IMR-90 (cell line): ENCODE data around the gene TMPRSS9. TPM values are rescaled to one million over a fixed set of nuclear protein-coding genes. Genes with fewer than 3 reads are reported as not detected.

Experiments used
- microRNA-seq, 2 experiments: library from miRNA; stranded (forward) in 1 of 2; unstranded in 1 of 2; fragments of 10-50 nt in 1 of 2; fragments of <30 nt in 1 of 2; gene quantifications in 1 of 2; microRNA quantifications in 1 of 2; one replicate each; pipeline versions ENCODE3 to v1.1.0; 2013 to 2020; ENCODE audit not compliant: insufficient read depth in 1 of 2, insufficient read length in 1 of 2, unreplicated experiment in 1 of 2
- polyA plus RNA-seq, 3 experiments: library from polyadenylated mRNA; depleted of rRNA; stranded (reverse); fragments of >200 nt; gene quantifications; 2 replicates each; pipeline ENCODE4 v1.2.3, GENCODE V29; 2012; ENCODE audit warnings: low replicate concordance in 1 of 3
- total RNA-seq: library from RNA; depleted of rRNA; stranded (reverse); fragments of >200 nt; gene quantifications from 2 replicates; pipeline ENCODE4 v1.2.3, GENCODE V29; 2012; rRNA removed

The TMPRSS9 gene
- total and polyA plus RNA-seq, 2 of the 4 experiments (the other 2 are of a cell fraction) = not detected

Small RNA genes lying within 50 kb of the gene (microRNA-seq; reads per million reads assigned to microRNA genes)
- gene MIR7108 (ENCODE audit: unreplicated experiment) = not detected

Other genes starting within 250 kb of the TMPRSS9 start
- 75.3 and 76.1 TPM in 2 replicates for gene AP3D1, start 208.7 kb upstream of the TMPRSS9 start, total RNA-seq
- 129 and 132 TPM in 2 replicates for gene AP3D1, start 208.7 kb upstream of the TMPRSS9 start, polyA plus RNA-seq (2012; rRNA removed)
- 2.5 TPM in 2 replicates for gene DOT1L, start 196.3 kb upstream of the TMPRSS9 start, total RNA-seq
- gene DOT1L, start 196.3 kb upstream of the TMPRSS9 start, polyA plus RNA-seq (2012; rRNA removed) = 12.6 and 22.0 TPM in 2 replicates
- 31.7 and 33.1 TPM in 2 replicates for gene PLEKHJ1, start 123.9 kb upstream of the TMPRSS9 start, total RNA-seq
- 62.8 and 69.8 TPM in 2 replicates for gene PLEKHJ1, start 123.9 kb upstream of the TMPRSS9 start, polyA plus RNA-seq (2012; rRNA removed)
- 4.8 and 7.5 TPM in 2 replicates for gene SF3A2, start 123.4 kb upstream of the TMPRSS9 start, total RNA-seq
- gene SF3A2, start 123.4 kb upstream of the TMPRSS9 start, polyA plus RNA-seq (2012; rRNA removed) = 29.8 and 34.5 TPM in 2 replicates
- under 0.01 TPM in 1 of 2 replicates, not detected in the other for gene AMH, start 110.9 kb upstream of the TMPRSS9 start, total RNA-seq
- 0.86 and 1.5 TPM in 2 replicates for gene AMH, start 110.9 kb upstream of the TMPRSS9 start, polyA plus RNA-seq (2012; rRNA removed)
- gene JSRP1, start 103.8 kb upstream of the TMPRSS9 start, total RNA-seq = not detected in 2 replicates
- not detected in 2 replicates for gene JSRP1, start 103.8 kb upstream of the TMPRSS9 start, polyA plus RNA-seq (2012; rRNA removed)
- under 0.01 TPM in 1 of 2 replicates, not detected in the other for gene PEAK3, start 78.1 kb upstream of the TMPRSS9 start, total RNA-seq
- gene PEAK3, start 78.1 kb upstream of the TMPRSS9 start, polyA plus RNA-seq (2012; rRNA removed) = 0.09 and 0.19 TPM in 2 replicates
- not detected in 2 replicates for gene LINGO3, start 52.1 kb upstream of the TMPRSS9 start, total RNA-seq
- gene LINGO3, start 52.1 kb upstream of the TMPRSS9 start, polyA plus RNA-seq (2012; rRNA removed) = not detected in 2 replicates
- gene LSM7, start 31.7 kb upstream of the TMPRSS9 start, total RNA-seq = 145 and 200 TPM in 2 replicates
- gene LSM7, start 31.7 kb upstream of the TMPRSS9 start, polyA plus RNA-seq (2012; rRNA removed) = 544 and 708 TPM in 2 replicates
- 3.4 and 4.2 TPM in 2 replicates for gene SPPL2B, start 31.6 kb upstream of the TMPRSS9 start, total RNA-seq
- 45.7 and 52.0 TPM in 2 replicates for gene SPPL2B, start 31.6 kb upstream of the TMPRSS9 start, polyA plus RNA-seq (2012; rRNA removed)
- 21.0 and 29.2 TPM in 2 replicates for gene TIMM13, start 67.3 kb downstream of the TMPRSS9 start, total RNA-seq
- gene TIMM13, start 67.3 kb downstream of the TMPRSS9 start, polyA plus RNA-seq (2012; rRNA removed) = 62.3 and 93.7 TPM in 2 replicates
- gene LMNB2, start 96.7 kb downstream of the TMPRSS9 start, total RNA-seq = 104 and 108 TPM in 2 replicates
- 106 and 117 TPM in 2 replicates for gene LMNB2, start 96.7 kb downstream of the TMPRSS9 start, polyA plus RNA-seq (2012; rRNA removed)
- gene GADD45B, start 115.9 kb downstream of the TMPRSS9 start, total RNA-seq = 28.1 and 30.1 TPM in 2 replicates
- gene GADD45B, start 115.9 kb downstream of the TMPRSS9 start, polyA plus RNA-seq (2012; rRNA removed) = 84.0 and 106 TPM in 2 replicates